ENCODE measurements around the gene UBP1. TPM values are rescaled to one million over a fixed set of nuclear protein-coding genes. Genes with fewer than 3 reads are reported as not detected.
"Not testable (repeated sequence)": the region's sequence is repeated elsewhere in the genome, so short reads cannot be mapped to it uniquely, and the experiment has no call there.

The UBP1 gene, protein sequence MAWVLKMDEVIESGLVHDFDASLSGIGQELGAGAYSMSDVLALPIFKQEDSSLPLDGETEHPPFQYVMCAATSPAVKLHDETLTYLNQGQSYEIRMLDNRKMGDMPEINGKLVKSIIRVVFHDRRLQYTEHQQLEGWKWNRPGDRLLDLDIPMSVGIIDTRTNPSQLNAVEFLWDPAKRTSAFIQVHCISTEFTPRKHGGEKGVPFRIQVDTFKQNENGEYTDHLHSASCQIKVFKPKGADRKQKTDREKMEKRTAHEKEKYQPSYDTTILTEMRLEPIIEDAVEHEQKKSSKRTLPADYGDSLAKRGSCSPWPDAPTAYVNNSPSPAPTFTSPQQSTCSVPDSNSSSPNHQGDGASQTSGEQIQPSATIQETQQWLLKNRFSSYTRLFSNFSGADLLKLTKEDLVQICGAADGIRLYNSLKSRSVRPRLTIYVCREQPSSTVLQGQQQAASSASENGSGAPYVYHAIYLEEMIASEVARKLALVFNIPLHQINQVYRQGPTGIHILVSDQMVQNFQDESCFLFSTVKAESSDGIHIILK
- 10 to 100 TPM; 42.8 to 44.0 TPM for total RNA-seq

DNA sequence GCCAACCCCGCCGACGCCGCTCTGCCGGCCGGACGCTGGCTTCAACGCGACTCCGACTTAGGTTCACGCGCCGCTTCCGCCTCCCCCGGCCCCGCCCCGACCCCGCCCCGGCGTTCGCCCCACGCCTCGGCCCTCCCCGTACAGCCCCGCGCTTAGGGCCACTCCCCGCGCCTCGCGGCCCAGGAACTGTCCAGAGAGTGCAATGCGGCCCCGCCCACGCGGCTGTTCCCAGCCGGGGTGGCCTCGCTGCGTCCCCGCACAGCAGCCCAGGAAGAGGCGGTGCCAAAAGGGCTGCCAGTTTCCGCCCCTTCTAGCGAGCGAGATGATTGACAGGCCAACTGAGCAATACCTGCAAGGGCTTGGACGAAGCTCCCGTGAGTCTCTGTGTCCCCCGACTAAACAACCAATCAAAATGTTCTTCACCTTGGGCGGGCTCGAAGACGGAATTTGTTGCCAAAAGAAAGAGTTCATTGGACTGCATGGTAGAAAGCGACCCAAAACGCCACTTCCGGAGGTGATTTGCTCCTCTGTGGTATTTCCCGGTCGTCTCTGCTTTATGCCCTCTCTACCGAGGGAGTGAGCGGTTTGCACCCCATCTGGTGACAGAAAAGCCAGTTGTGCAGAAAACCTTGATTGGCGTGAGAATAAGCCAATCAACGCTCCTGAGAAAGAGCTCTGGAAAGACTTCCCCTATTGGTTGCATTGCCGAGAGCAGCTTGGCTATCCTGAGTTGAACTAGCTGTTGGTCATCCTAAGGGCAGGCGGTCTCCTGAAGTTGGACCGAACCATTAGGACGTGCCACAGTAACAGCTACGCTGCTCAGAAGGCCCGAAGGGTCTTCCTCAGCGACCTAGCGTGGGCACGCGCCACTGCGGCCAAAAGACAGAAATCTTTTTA is at the start of gene UBP1:
TSS of gene UBP1 (minus strand) at position 78 of the 897 bp plus-strand sequence. CDS start 557 bp downstream, outside the sequence.
- peak; percentile 99 for DNase-seq
- H3K4me1 Mint-ChIP-seq (ENCODE audit: low read depth), result peaks cover 34% of the 10 kb centered on the region
- peaks cover 4% of the 10 kb centered on the region for H3K36me3 Mint-ChIP-seq (ENCODE audit: low read depth)
- H3K27me3 Mint-ChIP-seq (ENCODE audit: low read depth), result no peaks in the 10 kb centered on the region
- peak within 1 kb of the TSS; percentile 99 for H3K4me3 Mint-ChIP-seq
- H3K27ac Mint-ChIP-seq, result peak within 1 kb of the TSS; percentile 100
- intact Hi-C loops (cut with micrococcal nuclease), result loop anchor here (1.0 to 5.0 kb wide), 14 partner anchors 23 to 1908 kb away; partner anchors contain the start of genes CCR4, CLASP2, CMTM6 and CNOT10
- H3K9me3 Mint-ChIP-seq, result no peaks in the 10 kb centered on the region
- CTCF ChIA-PET, result interaction anchor here (0.6 kb wide), 1 partner anchor 45 kb away, joined by 4 read pairs; no protein-coding TSS in a partner anchor

DNA sequence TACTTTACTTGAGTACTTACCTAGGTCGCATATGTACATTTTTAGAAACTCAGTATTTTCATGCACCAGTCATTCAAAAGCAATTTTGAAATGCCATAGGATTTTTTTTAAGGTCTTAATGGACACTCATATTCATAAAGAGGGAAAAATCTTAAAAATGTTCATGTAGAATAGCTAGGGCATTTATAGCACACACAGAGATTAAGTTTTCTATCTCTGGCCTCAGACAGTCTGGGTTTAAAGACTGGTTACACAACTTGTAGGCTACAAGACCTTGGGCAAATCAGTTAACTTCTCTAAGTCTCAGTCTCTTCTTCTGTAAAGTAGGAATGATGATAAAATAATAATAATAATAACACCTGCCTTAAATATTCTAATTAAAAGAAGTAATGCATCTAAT is 48.5 kb upstream of the UBP1 start:
- H3K36me3 Mint-ChIP-seq (ENCODE audit: low read depth), result no peaks in the 10 kb centered on the region
- H3K9me3 Mint-ChIP-seq, result peaks cover 1% of the 10 kb centered on the region
- CTCF ChIA-PET, result no interaction called here
- H3K4me3 Mint-ChIP-seq, result no peak overlapping the region
- H3K27me3 Mint-ChIP-seq (ENCODE audit: low read depth), result no peaks in the 10 kb centered on the region
- no peak overlapping the region for H3K27ac Mint-ChIP-seq
- DNase-seq, result no peak
- H3K4me1 Mint-ChIP-seq (ENCODE audit: low read depth), result no peaks in the 10 kb centered on the region
- intact Hi-C loops (cut with micrococcal nuclease), result no loop called here

DNA sequence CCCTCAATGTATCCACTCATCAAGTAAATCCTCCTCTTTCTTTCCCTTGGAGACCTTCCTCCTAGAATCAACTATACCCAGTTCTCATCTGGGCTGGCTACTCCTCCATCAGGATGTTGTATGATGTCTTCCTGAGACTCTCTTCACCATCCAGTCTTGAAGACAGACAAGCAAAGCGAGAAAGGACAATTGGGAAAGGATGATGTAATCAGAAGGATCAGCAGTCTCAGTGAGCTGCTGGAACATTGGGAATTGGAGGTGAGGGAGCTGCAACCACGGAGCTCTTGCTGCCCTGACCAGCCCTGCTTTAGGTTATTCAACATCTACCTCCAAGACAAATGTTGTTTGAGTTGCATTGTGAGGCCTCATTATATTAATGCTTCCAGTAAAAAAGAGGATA is 48.0 kb upstream of the UBP1 start:
- Mint-ChIP-seq H3K36me3 (ENCODE audit: low read depth) (no peaks in the 10 kb centered on the region), H3K4me3 (no peak overlapping the region), H3K9me3 (peaks cover 1% of the 10 kb centered on the region), H3K4me1 (ENCODE audit: low read depth) (no peaks in the 10 kb centered on the region), H3K27ac (no peak overlapping the region), H3K27me3 (ENCODE audit: low read depth) (no peaks in the 10 kb centered on the region)
- intact Hi-C loops (cut with micrococcal nuclease), result no loop called here
- DNase-seq, result no peak
- CTCF ChIA-PET, result no interaction called here

DNA sequence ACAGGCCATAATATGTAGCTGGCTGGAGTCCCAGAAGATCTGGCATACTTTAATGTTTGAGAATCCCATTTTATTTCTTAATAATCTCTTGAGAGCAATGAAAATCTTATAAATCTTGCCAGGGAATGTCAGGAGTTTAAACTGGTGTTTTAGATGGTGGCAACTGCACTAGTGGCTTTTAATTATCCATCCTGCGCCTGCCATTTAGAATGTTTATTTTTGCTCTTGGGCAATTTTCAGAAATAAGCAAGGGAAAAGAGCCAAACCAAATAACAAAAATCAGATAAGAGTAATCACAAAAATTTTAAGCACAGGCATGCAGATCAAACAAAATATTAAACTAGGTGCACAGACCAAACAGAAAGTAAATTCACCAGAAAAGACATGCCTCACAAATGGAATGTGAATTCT is 41.9 kb upstream of the UBP1 start:
- CTCF ChIA-PET, result no interaction called here
- no peak overlapping the region for H3K27ac Mint-ChIP-seq

DNA sequence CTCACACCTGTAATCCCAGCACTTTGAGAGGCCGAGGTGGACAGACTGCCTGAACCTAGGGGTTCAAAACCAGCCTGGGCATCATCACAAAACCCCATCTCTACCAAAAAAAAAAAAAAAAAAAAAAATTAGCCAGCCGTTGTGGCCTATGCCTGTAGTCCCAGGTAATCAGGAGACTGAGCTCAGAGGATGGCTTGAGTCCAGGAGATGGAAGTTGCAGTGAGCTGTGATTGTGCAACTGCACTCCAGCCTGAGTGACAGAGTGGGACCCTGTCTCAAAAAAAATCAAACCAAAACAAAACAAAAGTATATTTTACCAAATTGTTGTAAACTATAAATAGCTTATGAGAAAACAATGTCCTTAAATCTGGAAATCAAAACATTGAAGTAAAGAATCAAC is 34.7 kb upstream of the UBP1 start:
- CTCF ChIA-PET, result interaction anchor here (0.6 kb wide), 1 partner anchor 64 kb away, joined by 4 read pairs; no protein-coding TSS in a partner anchor
- no peaks in the 10 kb centered on the region for H3K9me3 Mint-ChIP-seq

More for the DNA sequence above, 41.9 kb upstream of the UBP1 start:
- H3K4me3 Mint-ChIP-seq, result no peak overlapping the region
- DNase-seq, result no peak
- intact Hi-C loops (cut with micrococcal nuclease), result no loop called here
- no peaks in the 10 kb centered on the region for H3K36me3 Mint-ChIP-seq (ENCODE audit: low read depth)
- H3K4me1 Mint-ChIP-seq (ENCODE audit: low read depth), result no peaks in the 10 kb centered on the region
- no peaks in the 10 kb centered on the region for H3K27me3 Mint-ChIP-seq (ENCODE audit: low read depth)
- peaks cover 3% of the 10 kb centered on the region for H3K9me3 Mint-ChIP-seq

DNA sequence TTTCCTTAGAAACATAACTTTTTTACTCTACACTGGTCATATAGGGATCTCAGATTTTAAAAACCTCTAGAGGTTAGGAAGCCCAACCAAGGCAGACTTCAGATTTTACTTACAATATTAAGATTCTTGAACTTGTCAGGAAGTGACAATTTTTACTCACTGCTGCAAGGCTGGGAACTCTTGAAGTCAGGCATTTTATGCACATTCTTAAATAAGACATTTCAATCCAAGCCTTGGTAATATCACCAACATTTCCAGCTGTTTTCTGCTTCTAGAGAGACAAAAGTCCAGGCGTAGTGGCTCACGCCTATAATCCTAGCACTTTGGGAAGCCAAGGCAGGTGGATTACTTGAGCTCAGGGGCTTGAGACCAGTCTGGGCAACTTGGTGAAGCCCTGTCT is 33.6 kb upstream of the UBP1 start:
- no peak overlapping the region for H3K4me3 Mint-ChIP-seq
- intact Hi-C loops (cut with micrococcal nuclease), result no loop called here
- H3K9me3 Mint-ChIP-seq, result no peaks in the 10 kb centered on the region
- CTCF ChIA-PET, result no interaction called here
- no peaks in the 10 kb centered on the region for H3K4me1 Mint-ChIP-seq (ENCODE audit: low read depth)
- H3K36me3 Mint-ChIP-seq (ENCODE audit: low read depth), result no peaks in the 10 kb centered on the region
- H3K27ac Mint-ChIP-seq, result no peak overlapping the region
- no peak for DNase-seq
- no peaks in the 10 kb centered on the region for H3K27me3 Mint-ChIP-seq (ENCODE audit: low read depth)

More for the DNA sequence above, 34.7 kb upstream of the UBP1 start:
- Mint-ChIP-seq H3K4me3 (no peak overlapping the region), H3K27me3 (ENCODE audit: low read depth) (no peaks in the 10 kb centered on the region), H3K27ac (no peak overlapping the region), H3K4me1 (ENCODE audit: low read depth) (no peaks in the 10 kb centered on the region), H3K36me3 (ENCODE audit: low read depth) (no peaks in the 10 kb centered on the region)
- intact Hi-C loops (cut with micrococcal nuclease), result no loop called here
- DNase-seq, result no peak

DNA sequence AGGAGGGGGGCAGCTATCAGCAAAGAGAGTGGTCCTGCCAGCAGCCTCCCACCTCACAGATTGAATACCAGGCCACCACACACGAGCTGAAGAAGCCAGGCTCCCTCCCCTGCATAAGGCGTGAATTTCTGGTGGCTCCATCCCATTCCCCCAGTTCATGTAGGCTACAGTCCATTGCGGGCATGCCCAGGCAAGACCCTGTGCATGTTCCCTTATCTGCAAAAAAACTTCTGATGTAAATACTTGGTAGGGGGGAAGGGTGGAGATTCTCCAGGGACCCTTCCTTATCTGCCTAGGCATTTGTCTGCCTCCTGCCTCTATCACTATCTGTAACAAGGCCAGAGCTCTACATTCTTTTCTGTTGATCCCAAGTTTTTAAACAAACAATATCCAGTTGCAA is 27.6 kb upstream of the UBP1 start:
- no peak for DNase-seq
- H3K4me3 Mint-ChIP-seq, result no peak overlapping the region
- no peaks in the 10 kb centered on the region for H3K4me1 Mint-ChIP-seq (ENCODE audit: low read depth)
- CTCF ChIA-PET, result no interaction called here
- intact Hi-C loops (cut with micrococcal nuclease), result no loop called here
- H3K27me3 Mint-ChIP-seq (ENCODE audit: low read depth), result no peaks in the 10 kb centered on the region
- H3K36me3 Mint-ChIP-seq (ENCODE audit: low read depth), result peaks cover 9% of the 10 kb centered on the region
- peak overlapping the region; percentile 6 for H3K27ac Mint-ChIP-seq
- peaks cover 1% of the 10 kb centered on the region for H3K9me3 Mint-ChIP-seq

DNA sequence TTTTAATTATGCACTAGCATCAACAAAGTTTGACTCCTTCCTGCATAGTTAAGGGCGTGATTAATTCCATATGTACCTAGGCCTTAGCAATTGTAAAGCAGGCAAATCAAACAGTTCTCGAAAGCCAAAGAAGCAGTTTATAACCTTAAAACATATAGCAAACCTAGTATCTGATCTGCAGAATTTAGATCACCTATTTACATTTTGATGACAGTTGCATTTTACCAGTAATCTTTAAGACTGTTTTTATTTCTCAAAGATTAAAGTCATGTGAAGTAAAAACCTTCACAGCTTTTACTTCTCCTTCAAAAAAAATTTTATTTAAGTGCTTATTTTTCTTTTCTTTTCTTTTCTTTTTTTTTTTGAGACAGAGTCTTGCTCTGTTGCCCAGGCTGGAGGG is 20.9 kb upstream of the UBP1 start:
- no peak for DNase-seq
- CTCF ChIA-PET, result no interaction called here
- H3K4me3 Mint-ChIP-seq, result no peak overlapping the region
- peaks cover 20% of the 10 kb centered on the region for H3K9me3 Mint-ChIP-seq
- H3K27me3 Mint-ChIP-seq (ENCODE audit: low read depth), result no peaks in the 10 kb centered on the region
- H3K36me3 Mint-ChIP-seq (ENCODE audit: low read depth), result peaks cover 13% of the 10 kb centered on the region
- intact Hi-C loops (cut with micrococcal nuclease), result no loop called here
- no peaks in the 10 kb centered on the region for H3K4me1 Mint-ChIP-seq (ENCODE audit: low read depth)
- H3K27ac Mint-ChIP-seq, result no peak overlapping the region

DNA sequence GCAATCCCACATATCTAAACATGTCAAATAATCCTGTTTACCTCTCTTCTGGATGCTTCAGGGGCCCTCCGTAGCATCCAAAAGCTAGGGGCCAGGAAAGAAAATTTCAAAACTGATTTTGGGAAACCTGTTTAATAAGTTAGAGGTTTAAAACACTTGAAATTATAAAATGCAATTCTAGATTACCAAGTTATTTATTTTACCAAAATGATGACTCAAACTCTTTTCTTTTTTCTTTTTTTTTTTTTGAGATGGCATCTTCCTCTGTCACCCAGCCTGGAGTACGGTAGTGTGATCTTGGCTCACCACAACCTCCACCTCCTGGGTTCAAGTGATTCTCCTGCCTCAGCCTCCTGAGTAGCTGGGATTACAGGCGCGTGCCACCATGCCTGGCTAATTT is 19.4 kb upstream of the UBP1 start:
- intact Hi-C loops (cut with micrococcal nuclease); DNase-seq; H3K27ac Mint-ChIP-seq; H3K4me1 Mint-ChIP-seq (ENCODE audit: low read depth); CTCF ChIA-PET; H3K27me3 Mint-ChIP-seq (ENCODE audit: low read depth); H3K4me3 Mint-ChIP-seq: not testable (repeated sequence)
- Mint-ChIP-seq H3K9me3 (peaks cover 20% of the 10 kb centered on the region), H3K36me3 (ENCODE audit: low read depth) (peaks cover 12% of the 10 kb centered on the region)

DNA sequence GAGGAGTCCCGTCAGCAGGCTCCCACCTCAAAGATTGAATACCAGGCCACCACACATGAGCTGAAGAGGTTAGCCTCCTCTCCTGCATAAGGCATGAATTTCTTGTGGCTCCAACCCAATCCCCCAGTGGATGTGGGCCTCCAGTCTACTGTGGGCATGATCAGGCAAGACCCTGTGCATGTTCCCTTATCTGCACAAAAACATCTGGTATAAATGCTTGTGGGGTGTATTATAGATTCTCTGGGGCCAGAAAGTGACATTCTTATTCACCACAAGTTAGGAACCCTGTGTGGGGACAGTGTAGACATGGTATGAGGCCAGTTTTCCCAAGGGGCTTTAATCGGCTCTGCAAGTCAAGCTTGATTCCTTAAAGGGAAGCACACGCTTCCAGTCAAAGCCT is 18.2 kb upstream of the UBP1 start:
- Mint-ChIP-seq H3K27ac (no peak overlapping the region), H3K27me3 (ENCODE audit: low read depth) (no peaks in the 10 kb centered on the region), H3K4me1 (ENCODE audit: low read depth) (no peaks in the 10 kb centered on the region), H3K4me3 (no peak overlapping the region), H3K9me3 (peaks cover 26% of the 10 kb centered on the region), H3K36me3 (ENCODE audit: low read depth) (peaks cover 20% of the 10 kb centered on the region)
- CTCF ChIA-PET, result no interaction called here
- no peak for DNase-seq
- intact Hi-C loops (cut with micrococcal nuclease), result no loop called here

DNA sequence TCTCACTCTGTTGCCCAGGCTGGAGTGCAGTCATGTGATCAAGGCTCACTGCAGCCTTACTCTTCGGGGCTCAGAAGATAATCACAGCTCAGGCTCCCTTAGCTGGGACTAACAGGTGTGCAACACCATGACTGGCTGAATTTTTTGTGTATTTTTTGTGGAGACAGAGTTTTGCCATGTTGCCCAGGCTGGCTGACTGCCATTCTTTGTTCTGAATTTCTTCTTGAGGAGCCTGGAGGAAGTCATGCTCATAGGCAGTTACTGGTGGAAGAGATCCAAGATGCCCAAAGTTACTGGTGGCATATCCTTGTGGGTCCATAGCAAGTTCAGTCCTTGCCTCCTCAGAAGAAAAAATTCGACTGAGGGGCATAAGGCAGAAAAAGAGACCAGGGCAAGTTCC is 16.6 kb upstream of the UBP1 start:
- CTCF ChIA-PET, result no interaction called here

DNA sequence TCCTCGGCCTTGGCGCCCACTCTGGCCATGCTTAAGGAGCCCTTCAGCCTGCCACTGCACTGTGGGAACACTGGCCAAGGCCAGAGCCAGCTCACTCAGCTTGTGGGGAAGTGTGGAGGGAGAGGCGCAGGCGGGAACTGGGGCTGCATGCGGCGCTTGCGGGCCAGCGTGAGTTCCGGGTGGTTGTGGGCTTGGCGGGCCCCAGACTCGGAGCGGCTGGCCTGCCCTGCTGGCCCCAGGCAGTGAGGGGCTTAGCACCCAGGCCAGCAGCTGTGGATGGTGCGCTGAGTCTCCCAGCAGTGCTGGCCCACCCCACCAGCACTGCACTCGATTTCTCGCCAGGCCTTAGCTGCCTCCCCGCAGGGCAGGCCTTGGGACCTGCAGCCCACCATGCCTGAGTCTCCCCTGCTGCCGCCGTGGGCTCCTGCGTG is 13.1 kb upstream of the UBP1 start:
- peaks cover 12% of the 10 kb centered on the region for H3K36me3 Mint-ChIP-seq (ENCODE audit: low read depth)
- intact Hi-C loops (cut with micrococcal nuclease), result no loop called here
- H3K27me3 Mint-ChIP-seq (ENCODE audit: low read depth), result no peaks in the 10 kb centered on the region
- peaks cover 12% of the 10 kb centered on the region for H3K9me3 Mint-ChIP-seq
- H3K4me3 Mint-ChIP-seq, result no peak overlapping the region
- H3K27ac Mint-ChIP-seq, result no peak overlapping the region
- no peak for DNase-seq
- CTCF ChIA-PET, result no interaction called here
- H3K4me1 Mint-ChIP-seq (ENCODE audit: low read depth), result no peaks in the 10 kb centered on the region

More for the DNA sequence above, 16.6 kb upstream of the UBP1 start:
- H3K9me3 Mint-ChIP-seq, result peaks cover 26% of the 10 kb centered on the region
- H3K4me1 Mint-ChIP-seq (ENCODE audit: low read depth), result no peaks in the 10 kb centered on the region
- H3K27ac Mint-ChIP-seq, result no peak overlapping the region
- no peak for DNase-seq
- peaks cover 18% of the 10 kb centered on the region for H3K36me3 Mint-ChIP-seq (ENCODE audit: low read depth)
- H3K27me3 Mint-ChIP-seq (ENCODE audit: low read depth), result no peaks in the 10 kb centered on the region
- intact Hi-C loops (cut with micrococcal nuclease), result no loop called here
- no peak overlapping the region for H3K4me3 Mint-ChIP-seq

All from activated naive CD4-positive, alpha-beta T cell treated with anti-CD3 and anti-CD28 coated beads for 36 hours (primary cell).